ENCODE results near the gene MECR.
A peak's percentile ranks its signal among the peaks of the same experiment; 100 is the strongest.

Gene MECR

DNA sequence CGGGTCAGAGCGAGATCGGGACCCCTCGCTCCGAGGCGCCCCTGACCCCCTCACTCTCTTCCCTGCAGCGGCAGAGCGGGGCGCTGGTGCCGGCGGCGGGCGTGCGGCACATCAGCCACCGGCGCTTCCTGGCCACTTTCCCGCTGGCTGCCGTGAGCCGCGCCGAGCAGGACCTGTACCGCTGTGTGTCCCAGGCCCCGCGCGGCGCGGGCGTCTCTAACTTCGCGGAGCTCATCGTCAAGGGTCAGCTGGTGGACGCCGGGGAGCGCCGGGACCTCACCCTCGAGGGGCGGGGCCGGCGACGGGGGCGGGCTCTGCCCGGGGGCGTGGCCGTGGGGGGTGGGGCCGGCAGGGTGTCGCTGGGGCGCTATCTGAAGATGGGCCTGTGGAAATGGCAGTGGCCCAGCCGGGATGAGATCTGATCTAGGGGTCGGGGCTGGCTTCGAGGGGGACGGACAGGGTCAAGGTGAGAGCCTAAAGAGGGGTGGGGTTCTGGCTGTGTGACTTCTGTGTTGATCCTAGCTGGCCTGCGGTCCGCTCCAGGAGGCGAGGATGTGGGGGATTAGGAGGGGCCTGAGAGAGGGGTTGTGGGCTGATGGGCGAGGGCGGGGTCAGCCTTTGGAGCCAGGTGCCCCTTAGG is 29.2 kb upstream of the MECR start:
- H3K4me3 ChIP-seq (ENCODE audit: low read depth, low read length), result peak overlapping the region; percentile 54
- TF ChIP-seq, protein P1, sequence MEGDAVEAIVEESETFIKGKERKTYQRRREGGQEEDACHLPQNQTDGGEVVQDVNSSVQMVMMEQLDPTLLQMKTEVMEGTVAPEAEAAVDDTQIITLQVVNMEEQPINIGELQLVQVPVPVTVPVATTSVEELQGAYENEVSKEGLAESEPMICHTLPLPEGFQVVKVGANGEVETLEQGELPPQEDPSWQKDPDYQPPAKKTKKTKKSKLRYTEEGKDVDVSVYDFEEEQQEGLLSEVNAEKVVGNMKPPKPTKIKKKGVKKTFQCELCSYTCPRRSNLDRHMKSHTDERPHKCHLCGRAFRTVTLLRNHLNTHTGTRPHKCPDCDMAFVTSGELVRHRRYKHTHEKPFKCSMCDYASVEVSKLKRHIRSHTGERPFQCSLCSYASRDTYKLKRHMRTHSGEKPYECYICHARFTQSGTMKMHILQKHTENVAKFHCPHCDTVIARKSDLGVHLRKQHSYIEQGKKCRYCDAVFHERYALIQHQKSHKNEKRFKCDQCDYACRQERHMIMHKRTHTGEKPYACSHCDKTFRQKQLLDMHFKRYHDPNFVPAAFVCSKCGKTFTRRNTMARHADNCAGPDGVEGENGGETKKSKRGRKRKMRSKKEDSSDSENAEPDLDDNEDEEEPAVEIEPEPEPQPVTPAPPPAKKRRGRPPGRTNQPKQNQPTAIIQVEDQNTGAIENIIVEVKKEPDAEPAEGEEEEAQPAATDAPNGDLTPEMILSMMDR (IDR thresholded peaks at IDR 0.05; ENCODE audit: low read depth, low read length), result no peak

DNA sequence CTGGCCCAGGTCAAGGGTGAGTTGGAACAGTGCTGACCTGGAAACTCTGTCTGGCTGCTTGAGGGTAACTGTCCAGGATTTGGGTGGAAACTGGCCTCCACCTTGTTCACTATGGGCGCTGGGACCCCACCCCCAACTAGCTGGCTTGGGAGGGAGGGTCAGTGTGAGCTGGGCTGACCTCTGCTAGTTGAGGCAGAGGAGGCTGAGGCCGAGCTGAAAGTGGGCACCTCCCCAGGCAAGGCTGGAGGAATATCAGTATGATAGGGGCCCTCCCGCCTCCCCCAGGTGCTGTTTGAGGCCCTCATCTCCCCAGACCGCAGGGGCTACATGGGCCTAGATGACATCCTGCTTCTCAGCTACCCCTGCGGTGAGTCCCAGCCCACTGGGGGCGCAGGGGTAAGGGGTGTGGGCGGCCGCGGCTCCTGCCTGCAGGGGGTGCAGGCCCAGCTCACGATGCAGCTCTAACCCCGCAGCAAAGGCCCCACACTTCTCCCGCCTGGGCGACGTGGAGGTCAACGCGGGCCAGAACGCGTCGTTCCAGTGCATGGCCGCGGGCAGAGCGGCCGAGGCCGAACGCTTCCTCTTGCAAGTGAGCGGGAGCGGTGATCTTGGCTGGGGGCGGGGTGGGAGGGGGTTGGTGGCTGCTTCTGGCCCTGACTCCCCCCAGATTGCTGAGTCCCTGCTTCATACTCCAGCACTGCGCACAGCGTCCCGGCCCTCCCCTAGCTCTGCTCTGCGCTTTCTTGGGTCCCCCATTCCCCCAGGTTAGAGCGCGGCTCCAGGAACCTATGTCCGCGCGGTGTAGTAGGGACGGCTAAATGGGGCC is 28.5 kb upstream of the MECR start:
- TF ChIP-seq, protein P1 (IDR thresholded peaks at IDR 0.05; ENCODE audit: low read depth, low read length), result no peak
- peak overlapping the region; percentile 54 for H3K4me3 ChIP-seq (ENCODE audit: low read depth, low read length)

DNA sequence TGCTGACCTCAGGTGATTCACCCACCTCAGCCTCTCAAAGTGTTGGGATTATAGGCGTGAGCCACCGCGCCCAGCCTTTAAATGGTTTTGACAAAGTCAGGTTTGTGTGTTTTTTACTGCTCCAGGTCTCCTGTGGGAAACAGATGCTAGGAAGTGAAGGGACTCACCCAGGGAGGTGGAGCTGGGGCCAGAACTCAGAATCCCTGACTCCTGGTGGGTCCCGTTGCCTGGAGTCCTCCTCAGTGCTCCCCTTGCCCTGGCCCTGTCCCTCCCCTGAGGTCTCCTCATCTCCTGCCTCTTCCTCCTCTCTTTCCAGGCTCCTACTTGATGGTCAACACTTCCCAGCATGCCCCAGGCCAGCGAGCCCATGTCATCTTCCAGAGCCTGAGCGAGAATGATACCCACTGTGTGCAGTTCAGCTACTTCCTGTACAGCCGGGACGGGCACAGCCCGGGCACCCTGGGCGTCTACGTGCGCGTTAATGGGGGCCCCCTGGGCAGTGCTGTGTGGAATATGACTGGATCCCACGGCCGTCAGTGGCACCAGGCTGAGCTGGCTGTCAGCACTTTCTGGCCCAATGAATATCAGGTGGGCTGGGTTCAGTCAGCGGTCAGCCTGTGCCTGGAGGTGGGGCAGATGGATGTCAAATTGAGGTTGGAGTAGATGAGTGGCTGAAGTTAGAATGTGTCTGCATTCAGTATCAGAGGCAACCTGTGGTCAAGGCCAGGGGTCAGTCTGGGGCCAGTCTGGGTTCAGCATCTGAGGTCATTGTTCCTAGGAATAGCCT is 27.6 kb upstream of the MECR start:
- TF ChIP-seq, protein P1 (IDR thresholded peaks at IDR 0.05; ENCODE audit: low read depth, low read length), result no peak
- no peak overlapping the region for H3K4me3 ChIP-seq (ENCODE audit: low read depth, low read length)

DNA sequence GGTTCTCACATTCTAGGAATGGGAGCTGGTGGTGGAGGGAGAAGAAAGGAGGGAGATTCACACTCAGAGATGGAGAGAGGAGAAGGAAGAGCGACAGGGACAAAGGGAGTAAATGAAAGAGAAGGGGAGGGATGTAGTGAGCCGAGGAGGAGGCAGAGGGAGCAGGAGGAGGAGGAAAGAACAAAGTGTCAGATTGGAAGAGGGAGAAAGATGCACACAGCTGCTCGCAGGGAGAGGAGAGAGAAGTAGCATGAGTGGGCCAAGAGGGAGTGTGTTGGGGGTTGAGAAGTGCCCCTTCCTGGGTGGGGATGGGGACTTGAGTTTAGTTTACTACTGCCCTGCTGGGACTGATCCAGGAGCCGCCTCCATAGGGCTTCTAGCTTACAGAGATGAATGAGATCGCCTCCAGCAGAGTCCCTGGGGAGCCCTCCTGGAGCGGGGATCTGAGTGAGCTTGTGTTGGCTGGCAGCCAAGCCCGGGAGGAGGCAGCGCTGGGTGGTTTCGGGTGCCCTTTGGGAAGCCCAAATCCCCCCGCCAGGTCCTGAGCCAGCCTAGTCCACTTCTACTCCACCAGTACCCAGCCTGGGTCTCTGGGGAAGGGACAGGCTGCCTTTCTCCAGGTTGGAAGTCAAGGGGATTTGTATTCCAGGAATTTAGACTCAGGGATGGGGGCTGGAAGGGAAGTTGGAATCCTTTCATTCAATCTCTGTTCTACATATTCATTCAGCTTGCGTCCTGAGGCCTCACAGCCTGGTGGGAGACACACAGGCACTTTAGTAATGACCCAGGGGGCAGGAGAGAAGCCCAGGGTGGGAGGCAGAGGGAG is 26.5 kb upstream of the MECR start:
- H3K4me3 ChIP-seq (ENCODE audit: low read depth, low read length), result no peak overlapping the region
- TF ChIP-seq, protein P1 (IDR thresholded peaks at IDR 0.05; ENCODE audit: low read depth, low read length), result no peak

DNA sequence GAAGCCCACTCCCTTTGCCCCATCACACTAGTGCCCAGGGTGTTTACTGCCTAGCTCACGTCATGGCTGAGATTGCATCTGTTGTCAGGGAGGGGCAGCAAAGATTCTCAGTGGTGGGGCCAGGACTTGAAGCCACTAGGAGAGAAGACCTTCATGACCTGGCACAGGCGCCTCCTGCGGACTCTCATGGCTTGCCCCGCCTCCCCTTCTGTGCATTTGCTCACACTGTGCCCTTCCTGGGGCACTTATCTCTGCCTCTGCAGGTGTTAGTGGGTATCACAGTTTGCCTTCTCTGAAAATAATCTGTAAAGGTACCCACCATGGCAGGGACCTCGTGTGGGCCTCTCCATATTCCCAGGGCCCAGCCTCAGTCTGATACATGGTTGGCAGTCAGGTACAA is 25.7 kb upstream of the MECR start:
- TF ChIP-seq, protein P1 (IDR thresholded peaks at IDR 0.05; ENCODE audit: low read depth, low read length), result no peak
- no peak overlapping the region for H3K4me3 ChIP-seq (ENCODE audit: low read depth, low read length)

DNA sequence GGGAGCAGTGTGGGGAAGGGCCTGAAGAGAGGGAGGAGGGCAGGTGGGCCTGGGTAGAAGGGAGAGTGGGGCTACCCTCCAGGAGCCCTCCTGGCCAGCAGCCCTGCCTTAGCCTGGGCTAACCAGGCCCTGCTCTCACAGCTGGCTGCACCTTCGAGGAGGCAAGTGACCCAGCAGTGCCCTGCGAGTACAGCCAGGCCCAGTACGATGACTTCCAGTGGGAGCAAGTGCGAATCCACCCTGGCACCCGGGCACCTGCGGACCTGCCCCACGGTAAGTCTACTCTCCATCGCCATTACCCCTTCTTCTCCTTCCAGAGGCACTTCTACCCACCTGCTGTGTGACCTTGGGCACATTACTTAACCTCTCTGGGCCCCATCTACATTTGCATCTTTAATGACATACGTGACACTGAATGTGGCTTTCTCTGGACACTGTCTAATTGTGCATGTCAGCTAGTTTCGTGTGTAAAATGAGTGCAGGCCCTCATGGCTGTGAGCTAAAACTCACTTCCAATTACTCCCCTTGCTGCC is 24.5 kb upstream of the MECR start:
- TF ChIP-seq, protein P1 (IDR thresholded peaks at IDR 0.05; ENCODE audit: low read depth, low read length), result no peak
- H3K4me3 ChIP-seq (ENCODE audit: low read depth, low read length), result no peak overlapping the region
